ENCODE measurements around the gene NECAB2.

NECAB2 gene

DNA sequence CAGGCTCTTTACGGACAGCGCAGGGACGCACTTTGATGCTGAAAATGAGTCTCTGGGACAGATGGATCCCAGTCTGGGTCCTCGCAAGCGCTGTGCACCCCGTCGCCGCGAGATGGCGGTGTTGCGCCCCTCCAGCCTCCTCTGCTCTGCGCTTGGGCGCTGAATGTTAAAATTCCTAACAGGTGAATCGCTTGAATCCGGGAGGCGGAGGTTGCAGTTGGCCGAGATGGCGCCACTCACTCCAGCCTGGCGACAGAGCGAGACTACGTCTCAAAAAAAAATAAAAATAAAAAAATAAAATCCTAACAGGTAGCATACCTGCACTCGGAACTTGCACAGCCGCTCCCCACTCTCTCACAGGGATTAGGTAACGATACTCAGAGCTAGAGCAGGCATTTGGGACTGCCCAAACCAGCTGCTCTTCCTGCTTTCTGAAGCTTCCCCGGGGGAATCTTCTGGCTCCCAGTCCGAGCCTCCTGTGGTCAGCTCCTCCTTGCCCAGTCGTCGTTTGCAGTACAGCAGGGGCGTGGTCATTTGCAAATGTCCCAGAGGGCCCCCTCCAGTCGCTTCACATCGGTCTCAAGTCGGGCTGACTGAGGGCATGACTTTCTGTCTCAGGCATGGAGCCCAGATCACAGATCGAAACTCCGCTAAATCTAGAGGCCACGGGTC is 41.2 kb upstream of the NECAB2 start:
- no peaks in the 10 kb centered on the region for H3K27me3 ChIP-seq (ENCODE audit: insufficient read depth, poor library complexity, severe bottlenecking)
- H3K27ac ChIP-seq (replicated peaks): no peak overlapping the region
- DNase-seq (ENCODE audit: low read depth in 1 of 2, low spot score in 1 of 2): peak; percentile 29 to 47
- no peak for TF ChIP-seq POLR2AphosphoS5 (IDR thresholded peaks at IDR 0.05; ENCODE audit: low read depth)
- TF ChIP-seq, protein P1, sequence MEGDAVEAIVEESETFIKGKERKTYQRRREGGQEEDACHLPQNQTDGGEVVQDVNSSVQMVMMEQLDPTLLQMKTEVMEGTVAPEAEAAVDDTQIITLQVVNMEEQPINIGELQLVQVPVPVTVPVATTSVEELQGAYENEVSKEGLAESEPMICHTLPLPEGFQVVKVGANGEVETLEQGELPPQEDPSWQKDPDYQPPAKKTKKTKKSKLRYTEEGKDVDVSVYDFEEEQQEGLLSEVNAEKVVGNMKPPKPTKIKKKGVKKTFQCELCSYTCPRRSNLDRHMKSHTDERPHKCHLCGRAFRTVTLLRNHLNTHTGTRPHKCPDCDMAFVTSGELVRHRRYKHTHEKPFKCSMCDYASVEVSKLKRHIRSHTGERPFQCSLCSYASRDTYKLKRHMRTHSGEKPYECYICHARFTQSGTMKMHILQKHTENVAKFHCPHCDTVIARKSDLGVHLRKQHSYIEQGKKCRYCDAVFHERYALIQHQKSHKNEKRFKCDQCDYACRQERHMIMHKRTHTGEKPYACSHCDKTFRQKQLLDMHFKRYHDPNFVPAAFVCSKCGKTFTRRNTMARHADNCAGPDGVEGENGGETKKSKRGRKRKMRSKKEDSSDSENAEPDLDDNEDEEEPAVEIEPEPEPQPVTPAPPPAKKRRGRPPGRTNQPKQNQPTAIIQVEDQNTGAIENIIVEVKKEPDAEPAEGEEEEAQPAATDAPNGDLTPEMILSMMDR (IDR thresholded peaks at IDR 0.05; ENCODE audit: insufficient read depth, low read length): peak; percentile 94
- H3K4me3 ChIP-seq (replicated peaks; ENCODE audit: insufficient read depth, low read length): no peak overlapping the region

DNA sequence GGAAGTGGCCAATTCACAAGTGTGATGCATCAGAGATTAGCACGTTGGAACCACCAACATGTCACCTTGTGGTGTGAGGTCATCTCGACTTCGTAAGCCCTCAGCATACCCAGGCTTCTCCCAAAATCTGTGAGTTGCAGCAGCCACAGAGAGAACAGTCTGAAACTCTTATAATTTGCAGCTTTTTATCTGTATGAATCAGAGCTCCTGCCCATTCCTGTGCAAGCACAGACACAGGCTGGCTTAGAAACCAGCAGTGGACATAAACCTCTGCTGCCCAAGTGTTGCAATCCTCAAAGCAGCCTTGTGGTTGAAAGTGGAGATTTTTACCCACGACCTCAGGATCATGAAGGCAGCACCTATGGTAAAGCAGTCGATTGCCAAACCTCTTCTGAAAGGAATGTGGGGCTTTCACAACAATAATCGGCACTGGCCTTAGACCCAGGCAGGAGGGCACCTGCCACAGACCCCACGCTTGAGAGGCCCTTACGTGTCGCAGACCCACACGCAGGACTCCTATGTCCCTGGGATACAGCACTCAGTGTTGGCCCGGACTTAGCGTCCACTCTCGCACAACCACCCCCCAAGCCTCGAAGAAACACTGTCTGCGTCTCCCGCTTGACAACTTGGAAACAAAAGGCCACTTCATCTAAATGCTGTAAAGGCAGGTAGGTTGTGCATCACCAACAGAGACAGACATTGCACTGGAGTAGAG is 39.5 kb upstream of the NECAB2 start:
- Histone ChIP-seq H3K4me3 (replicated peaks; ENCODE audit: insufficient read depth, low read length) (no peak overlapping the region), H3K27ac (replicated peaks) (no peak overlapping the region), H3K27me3 (ENCODE audit: insufficient read depth, poor library complexity, severe bottlenecking) (no peaks in the 10 kb centered on the region)
- no peak for DNase-seq (ENCODE audit: low read depth in 1 of 2, low spot score in 1 of 2)
- TF ChIP-seq SPI1 (IDR thresholded peaks at IDR 0.05; ENCODE audit: borderline replicate concordance, low read depth) (no peak), POLR2AphosphoS5 (IDR thresholded peaks at IDR 0.05; ENCODE audit: low read depth) (no peak), GABPA (IDR thresholded peaks at IDR 0.05; ENCODE audit: low read depth) (no peak)
- TF ChIP-seq, protein P1 (IDR thresholded peaks at IDR 0.05; ENCODE audit: insufficient read depth, low read length): no peak
- TF ChIP-seq, protein P2, sequence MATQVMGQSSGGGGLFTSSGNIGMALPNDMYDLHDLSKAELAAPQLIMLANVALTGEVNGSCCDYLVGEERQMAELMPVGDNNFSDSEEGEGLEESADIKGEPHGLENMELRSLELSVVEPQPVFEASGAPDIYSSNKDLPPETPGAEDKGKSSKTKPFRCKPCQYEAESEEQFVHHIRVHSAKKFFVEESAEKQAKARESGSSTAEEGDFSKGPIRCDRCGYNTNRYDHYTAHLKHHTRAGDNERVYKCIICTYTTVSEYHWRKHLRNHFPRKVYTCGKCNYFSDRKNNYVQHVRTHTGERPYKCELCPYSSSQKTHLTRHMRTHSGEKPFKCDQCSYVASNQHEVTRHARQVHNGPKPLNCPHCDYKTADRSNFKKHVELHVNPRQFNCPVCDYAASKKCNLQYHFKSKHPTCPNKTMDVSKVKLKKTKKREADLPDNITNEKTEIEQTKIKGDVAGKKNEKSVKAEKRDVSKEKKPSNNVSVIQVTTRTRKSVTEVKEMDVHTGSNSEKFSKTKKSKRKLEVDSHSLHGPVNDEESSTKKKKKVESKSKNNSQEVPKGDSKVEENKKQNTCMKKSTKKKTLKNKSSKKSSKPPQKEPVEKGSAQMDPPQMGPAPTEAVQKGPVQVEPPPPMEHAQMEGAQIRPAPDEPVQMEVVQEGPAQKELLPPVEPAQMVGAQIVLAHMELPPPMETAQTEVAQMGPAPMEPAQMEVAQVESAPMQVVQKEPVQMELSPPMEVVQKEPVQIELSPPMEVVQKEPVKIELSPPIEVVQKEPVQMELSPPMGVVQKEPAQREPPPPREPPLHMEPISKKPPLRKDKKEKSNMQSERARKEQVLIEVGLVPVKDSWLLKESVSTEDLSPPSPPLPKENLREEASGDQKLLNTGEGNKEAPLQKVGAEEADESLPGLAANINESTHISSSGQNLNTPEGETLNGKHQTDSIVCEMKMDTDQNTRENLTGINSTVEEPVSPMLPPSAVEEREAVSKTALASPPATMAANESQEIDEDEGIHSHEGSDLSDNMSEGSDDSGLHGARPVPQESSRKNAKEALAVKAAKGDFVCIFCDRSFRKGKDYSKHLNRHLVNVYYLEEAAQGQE (IDR thresholded peaks at IDR 0.05; ENCODE audit: insufficient replicate concordance, low read depth): no peak

DNA sequence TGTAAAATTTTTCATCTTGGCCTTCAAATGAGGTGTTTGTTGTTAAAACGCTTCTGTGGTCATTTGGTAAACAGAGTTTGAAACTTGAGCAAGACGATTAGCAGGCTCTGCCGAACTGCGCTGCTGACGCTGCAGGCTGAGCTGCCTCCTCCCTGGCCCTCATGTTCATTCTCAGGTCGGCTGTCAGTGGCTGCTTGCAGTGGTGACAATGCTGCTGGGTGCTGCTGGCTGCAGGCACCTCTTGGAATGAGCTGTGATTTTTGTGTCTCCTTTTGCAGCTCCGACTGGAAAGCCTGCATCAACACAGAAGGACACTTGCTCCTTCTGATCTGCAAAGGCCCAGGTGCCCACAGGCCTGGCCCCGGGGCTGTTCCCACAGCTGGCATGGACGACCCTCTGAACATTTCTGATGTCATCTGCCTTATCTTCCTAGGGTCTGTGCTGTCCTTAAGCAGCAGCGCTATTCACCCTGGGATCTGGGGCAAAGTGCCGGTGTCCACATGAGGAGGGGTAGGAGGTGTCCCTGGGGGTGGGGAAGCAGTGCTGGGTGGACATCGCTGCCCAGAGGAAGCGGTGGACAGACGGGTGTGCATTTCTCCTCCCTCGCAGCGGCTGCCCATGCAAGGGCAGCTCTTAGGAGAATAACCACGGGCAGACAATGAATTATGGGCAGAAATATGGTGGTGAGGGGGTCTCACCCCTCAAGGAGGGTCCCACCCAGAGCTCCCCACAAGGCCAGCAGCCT is 38.1 kb upstream of the NECAB2 start:
- DNase-seq (ENCODE audit: low read depth in 1 of 2, low spot score in 1 of 2): no peak
- Histone ChIP-seq H3K4me3 (replicated peaks; ENCODE audit: insufficient read depth, low read length) (no peak overlapping the region), H3K27ac (replicated peaks) (no peak overlapping the region), H3K27me3 (ENCODE audit: insufficient read depth, poor library complexity, severe bottlenecking) (no peaks in the 10 kb centered on the region)
- TF ChIP-seq SPI1 (IDR thresholded peaks at IDR 0.05; ENCODE audit: borderline replicate concordance, low read depth) (no peak), GABPA (IDR thresholded peaks at IDR 0.05; ENCODE audit: low read depth) (no peak), POLR2AphosphoS5 (IDR thresholded peaks at IDR 0.05; ENCODE audit: low read depth) (no peak)
- TF ChIP-seq, protein P1 (IDR thresholded peaks at IDR 0.05; ENCODE audit: insufficient read depth, low read length): no peak
- TF ChIP-seq, protein P2 (IDR thresholded peaks at IDR 0.05; ENCODE audit: insufficient replicate concordance, low read depth): no peak
